Stimulated activated CD8-positive, alpha-beta memory T cell treated with anti-CD3 and anti-CD28 coated beads, Interleukin-7, amount 100 ng/mL, for 1 hour (primary cell): ENCODE measurements around the gene LBHD2.
"Not testable (repeated sequence)": the region's sequence is repeated elsewhere in the genome, so short reads cannot be mapped to it uniquely, and the experiment has no call there.

Experiments used
- DNase-seq, 2 donors: peaks; one replicate each; pipeline ENCODE4 v3.0.0-alpha.2; 2020; ENCODE audit warnings: low read depth in 2 of 2

LBHD2 gene

DNA sequence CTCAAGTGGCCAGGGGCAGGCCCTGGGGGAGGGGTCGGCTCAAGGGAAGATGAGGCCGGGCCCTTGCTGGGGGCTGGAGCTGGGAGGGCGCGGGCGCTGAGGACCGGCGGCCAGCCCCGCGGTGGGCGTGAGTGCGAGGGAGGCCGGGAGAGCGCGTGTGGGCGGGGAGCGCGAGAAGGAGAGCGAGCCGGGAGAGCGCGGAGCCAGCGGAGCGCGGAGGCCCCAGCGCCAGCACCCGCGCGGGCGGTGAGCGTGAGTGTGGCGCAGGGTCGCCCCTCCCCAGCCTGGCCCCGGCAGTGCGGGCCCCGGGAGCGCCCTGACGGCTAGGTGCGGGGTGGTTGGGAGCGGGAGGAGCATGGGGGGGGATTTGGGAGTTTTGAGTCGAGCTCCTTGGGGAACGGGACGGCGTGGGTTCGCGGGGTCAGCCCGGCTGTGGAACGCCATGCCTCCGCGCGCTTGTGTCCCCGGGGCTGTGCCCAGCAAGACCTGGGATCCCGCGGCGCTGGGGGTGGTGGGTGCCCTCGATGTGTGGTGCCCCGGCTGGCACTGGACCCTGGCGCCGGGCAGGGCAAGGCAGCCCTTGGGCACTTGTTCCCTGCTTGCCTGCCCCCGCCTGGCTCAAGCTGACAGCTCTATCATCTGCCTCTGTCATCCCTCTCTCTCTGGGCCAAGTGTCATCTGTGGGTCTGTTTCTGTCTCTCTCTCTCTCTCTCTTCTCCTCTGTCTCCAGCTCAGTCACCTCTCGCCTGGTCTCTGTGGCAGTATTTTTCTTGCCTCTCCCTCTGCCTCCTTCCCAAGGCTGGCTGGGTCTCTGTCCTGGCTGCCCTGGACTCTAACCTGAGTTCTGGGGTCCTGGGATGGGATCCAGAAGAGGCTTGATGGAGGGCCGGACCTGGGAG, at the start of gene LBHD2:
Gene LBHD2 (plus strand): TSS at position 190 of the 899 bp plus-strand sequence. CDS start 1,803 bp downstream, outside the sequence.
- DNase-seq = no peak

- no peak for DNase-seq
Measured at GRCh38 chr14:103041464-103041863, 42.5 kb upstream of the LBHD2 start.

DNA sequence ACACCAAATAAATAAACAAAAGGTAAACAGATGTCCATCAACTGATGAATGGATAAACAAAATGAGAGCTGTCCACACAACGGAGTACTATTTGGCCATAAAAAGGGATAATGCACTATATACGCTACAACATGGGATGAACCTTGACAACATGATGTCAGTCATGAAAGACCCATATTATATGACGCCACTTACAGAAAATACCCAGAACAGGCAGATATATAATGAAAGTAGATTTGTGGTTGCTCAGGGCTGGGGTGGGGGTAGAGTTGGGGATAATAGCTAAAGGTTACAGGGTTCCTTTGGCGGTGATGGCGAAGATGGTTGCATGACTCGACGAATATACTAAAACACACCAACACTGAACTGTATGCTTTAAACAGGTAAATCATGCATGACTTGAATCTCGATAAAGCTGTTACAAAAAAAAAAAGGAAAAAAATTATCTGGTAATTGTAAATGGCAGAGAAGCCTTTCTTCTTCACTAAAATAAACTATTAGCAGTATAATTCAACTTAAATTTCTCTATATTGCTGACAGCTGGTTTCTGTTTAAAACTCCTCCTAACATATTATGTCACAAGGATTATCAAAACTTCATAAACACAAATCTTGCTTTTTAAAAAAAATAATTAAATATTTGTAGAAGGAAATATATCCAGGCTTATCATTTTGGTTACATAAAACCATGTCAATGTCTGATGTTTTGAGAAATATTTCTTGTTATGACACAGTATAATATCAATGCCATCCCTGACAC, 40.6 kb upstream of the LBHD2 start:
- no peak for DNase-seq

DNA sequence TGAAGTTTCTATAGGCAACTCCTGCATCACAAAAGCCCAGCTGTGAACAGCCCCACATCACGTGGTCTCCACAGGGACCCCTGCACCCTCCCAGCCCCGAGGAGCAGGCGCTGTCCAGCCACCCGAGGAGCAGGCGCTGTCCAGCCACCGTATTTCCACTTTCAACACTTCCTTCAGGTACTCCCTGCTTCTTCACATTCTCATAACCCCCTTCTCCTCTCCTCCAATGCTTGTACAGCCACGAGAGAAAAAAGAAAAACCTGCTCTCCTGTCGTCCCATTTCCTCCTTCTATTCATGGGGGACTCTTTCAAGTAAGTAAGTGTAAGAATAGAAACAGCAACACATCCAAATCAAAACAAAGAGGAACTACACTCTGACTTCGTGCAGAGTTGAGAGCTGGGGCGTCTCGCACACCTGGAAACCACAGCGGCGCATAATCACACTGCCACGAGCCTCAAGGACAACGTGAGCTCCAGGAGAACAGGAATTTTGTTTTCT, 38.6 kb upstream of the LBHD2 start:
- no peak for DNase-seq

GRCh38 chr14:103047453-103047852, 36.6 kb upstream of the LBHD2 start:
- not testable (repeated sequence) for DNase-seq

DNA sequence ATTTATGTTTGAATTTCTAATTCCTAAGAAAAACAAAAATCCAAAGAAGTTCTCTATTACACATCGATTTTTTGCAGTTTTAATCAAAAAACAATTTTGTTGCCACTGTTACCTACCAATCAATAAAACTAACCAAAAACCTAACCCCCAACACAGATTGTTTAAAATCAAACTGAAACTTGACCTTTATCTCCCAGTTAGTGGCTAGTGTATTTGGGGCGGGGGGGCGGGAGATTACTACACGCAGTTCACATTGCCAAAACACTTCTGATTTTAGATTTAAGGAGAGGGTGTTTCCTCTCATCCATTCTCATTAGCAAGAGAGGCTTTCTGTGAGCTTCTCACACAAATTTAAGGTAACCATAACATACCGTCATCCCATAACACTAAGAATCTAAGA, 33.1 kb upstream of the LBHD2 start:
- DNase-seq = no peak

GRCh38 chr14:103052407-103052806, 31.6 kb upstream of the LBHD2 start:
- no peak for DNase-seq

- DNase-seq = no peak
Measured at GRCh38 chr14:103055695-103056094, 28.3 kb upstream of the LBHD2 start.

GRCh38 chr14:103056322-103057027, 27.5 kb upstream of the LBHD2 start:
- no peak for DNase-seq

- no peak for DNase-seq
Measured at GRCh38 chr14:103057028-103057371, 27.0 kb upstream of the LBHD2 start.

DNA sequence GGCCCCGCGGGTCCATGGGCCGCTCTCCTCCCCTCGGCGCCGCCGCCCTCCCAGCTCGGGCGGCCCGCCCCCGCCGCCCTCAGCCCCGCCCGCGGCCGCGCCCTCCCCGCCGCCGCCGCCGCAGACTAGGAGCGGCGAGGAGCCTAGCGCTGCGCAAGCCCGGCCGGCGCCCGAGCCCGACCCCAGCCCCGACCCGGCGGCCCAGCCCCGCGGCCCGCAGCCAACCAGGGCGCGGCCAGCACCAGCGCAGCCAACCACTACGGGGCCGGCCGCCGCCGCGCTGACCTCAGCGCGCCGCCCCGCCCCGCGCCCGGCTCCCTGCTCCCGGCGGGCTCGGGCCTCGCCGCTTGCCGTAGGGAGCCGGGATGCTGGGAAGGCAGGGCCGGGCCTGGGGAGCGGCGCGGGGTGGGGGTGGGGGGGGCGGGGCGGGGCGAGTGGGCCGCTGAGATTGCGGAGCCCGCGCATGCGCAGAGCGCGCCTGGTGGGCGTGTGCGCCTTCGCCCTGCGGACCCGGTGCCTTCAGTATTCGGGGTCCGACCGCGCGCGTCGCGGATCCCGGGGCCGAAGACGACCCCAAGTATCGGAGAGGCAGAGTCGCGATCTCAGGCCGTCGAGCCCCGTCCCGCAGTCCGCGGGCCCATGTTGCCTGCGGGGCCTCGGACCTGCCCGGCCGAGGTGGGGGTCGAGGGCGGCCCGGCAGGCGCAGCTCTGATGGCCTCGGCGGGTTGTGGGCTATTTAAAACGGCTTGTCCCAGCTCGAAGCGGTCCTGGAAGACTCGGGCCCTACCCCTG, 26.4 kb upstream of the LBHD2 start, which contains the start of gene CDC42BPB:
Gene CDC42BPB (minus strand): TSS at position 178 of the 792 bp plus-strand sequence. CDS start 376 bp downstream, outside the sequence.
- peak in 1 of 2 donors; percentile 21 for DNase-seq

DNA sequence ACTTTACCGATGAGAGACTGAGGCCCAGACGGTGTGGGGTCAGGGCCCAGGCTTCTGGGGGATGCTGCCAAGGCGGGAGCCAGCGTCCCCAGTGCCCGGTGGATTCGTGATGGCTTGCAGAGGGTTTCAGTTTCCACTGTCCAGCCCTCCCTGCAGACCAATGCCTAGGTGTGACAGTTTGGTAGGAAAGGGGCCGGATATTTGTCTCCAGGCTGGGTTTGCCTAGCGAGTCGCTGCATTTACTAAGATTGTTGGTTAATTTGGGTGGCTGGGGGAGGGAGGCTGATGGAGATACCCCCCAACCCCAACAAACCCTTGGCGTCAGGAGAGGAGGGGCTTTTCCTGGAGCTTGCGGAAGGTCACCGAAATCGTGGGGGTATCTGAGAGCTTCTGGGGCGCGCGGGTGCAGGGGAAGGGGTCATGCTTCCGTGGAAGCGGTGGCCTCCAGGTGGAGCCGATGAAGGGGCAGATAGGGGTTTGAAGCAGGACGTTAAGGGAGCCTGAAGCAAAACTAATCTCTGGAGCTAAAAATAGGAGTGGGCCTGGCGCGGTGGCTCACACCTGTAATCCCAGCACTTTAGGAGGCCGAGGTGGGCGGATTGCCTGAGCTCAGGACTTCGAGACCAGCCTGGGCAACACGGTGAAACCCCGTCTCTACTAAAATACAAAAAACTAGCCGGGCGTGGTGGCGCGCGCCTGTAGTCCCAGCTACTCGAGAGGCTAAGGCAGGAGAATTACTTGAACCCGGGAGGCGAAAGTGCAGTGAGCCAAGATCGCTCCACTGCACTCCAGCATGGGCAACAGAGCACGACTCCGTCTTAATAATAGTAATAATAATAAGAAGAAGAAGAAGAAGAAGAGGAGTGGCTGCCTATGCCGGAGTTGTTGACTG, 25.6 kb upstream of the LBHD2 start:
- no peak for DNase-seq

- no peak for DNase-seq
Measured at GRCh38 chr14:103059556-103059955, 24.5 kb upstream of the LBHD2 start.

- no peak for DNase-seq
Measured at GRCh38 chr14:103061482-103061976, 22.5 kb upstream of the LBHD2 start.

- DNase-seq = no peak
Measured at GRCh38 chr14:103064436-103064835, 19.6 kb upstream of the LBHD2 start.

GRCh38 chr14:103064978-103065377, 19.0 kb upstream of the LBHD2 start:
- no peak for DNase-seq

- DNase-seq = no peak
Measured at GRCh38 chr14:103065861-103066260, 18.1 kb upstream of the LBHD2 start.

GRCh38 chr14:103066399-103066798, 17.6 kb upstream of the LBHD2 start:
- DNase-seq = no peak

DNA sequence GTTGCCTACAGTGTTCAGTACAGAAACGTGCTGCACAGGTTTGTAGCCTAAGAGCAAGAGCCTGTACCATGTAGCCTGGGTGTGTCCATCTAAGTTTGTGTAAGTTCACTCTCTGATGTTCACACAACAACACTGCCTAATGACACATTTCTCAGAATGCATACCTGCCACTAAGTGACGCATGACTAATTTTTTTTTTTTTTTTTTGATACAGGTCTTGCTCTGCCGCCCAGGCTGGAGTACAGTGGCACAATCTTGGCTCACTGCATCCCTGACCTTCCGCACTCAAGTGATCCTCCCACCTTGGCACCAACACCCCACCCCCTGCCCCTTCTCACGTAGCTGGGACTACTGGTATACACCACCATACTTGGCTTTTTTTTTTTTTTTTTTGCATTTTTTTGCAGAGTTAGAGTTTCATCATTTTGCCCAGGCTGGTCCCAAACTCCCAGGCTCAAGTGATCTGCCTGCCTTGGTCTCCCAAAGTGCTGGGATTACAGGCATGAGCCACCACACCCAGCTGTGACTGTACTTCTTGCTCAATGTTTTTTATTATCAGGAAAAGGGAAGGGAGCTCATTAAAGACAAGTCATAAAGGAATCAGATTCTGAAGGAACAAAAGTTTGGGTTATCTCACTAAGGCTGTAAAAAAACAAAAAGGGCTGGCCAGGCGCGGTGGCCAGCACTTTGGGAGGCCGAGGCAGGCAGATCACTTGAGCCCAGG, 16.6 kb upstream of the LBHD2 start:
- no peak for DNase-seq
